KOPT-K1 (cell line): ENCODE data around the gene GRB10.
"Not testable (repeated sequence)": the region's sequence is repeated elsewhere in the genome, so short reads cannot be mapped to it uniquely, and the experiment has no call there.

ENCODE experiments used
- H3K27ac ChIP-seq: fragments of 200-600 bp; sonication (generic); 2 replicates; pipeline ENCODE4 v1.5.1; 2016; ENCODE audit warnings: antibody characterized with exemption, mild to moderate bottlenecking, low read depth, low read length; ENCODE audit not compliant: poor library complexity, severe bottlenecking
- H3K36me3 ChIP-seq: fragments of 200-600 bp; sonication (generic); 2 replicates; pipeline ENCODE4 v1.5.1; 2017; ENCODE audit warnings: antibody characterized with exemption, mild to moderate bottlenecking, low read length, moderate library complexity; ENCODE audit not compliant: insufficient read depth
- H3K9me3 ChIP-seq: fragments of 200-600 bp; sonication (generic); 2 replicates; pipeline ENCODE4 v1.5.1; 2017; ENCODE audit warnings: antibody characterized with exemption, low read length, mild to moderate bottlenecking; ENCODE audit not compliant: insufficient read depth, poor library complexity, severe bottlenecking

GRB10 gene

DNA sequence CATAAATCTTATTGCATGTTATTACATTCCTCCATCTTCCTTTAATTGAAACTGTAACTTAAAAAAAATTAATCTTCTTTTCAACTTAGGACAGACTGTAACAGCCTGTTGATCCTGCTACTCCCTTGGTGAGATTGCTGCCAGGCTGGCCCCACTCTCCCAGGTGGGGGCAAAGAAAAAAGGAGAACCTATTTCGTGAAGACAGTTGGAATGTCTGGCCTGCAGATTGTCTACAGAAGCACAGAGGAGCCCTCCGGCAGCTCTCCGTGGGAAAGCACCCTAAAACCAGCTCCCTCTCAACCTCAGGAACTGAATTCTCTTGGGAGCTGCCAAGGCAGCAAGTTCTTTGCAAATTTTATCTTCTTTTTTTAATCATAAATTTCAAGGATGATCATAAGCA is 32.8 kb downstream of the GRB10 start:
- no peak overlapping the region for H3K27ac ChIP-seq
- H3K9me3 ChIP-seq = no peaks in the 10 kb centered on the region
- no peaks in the 10 kb centered on the region for H3K36me3 ChIP-seq

DNA sequence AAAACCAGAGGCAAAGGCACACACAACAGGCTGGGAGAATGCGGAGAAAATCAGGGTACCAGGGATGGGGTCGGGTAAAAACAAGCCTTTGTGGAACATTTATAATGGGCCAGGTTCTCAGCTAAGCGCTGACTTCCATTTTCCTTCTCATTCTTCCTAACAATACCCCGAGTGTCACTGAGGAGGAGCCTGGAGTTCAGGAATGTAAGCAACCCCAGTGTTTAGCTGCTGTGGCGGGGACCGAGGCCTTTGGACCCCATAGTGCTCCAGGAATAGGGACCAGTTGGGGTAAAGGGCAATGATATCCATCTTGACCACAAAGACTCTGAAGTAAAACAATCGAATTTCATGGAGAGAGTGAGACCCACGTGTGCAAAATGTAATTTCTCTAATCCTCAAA is 34.2 kb downstream of the GRB10 start:
- no peaks in the 10 kb centered on the region for H3K9me3 ChIP-seq
- no peaks in the 10 kb centered on the region for H3K36me3 ChIP-seq
- no peak overlapping the region for H3K27ac ChIP-seq

DNA sequence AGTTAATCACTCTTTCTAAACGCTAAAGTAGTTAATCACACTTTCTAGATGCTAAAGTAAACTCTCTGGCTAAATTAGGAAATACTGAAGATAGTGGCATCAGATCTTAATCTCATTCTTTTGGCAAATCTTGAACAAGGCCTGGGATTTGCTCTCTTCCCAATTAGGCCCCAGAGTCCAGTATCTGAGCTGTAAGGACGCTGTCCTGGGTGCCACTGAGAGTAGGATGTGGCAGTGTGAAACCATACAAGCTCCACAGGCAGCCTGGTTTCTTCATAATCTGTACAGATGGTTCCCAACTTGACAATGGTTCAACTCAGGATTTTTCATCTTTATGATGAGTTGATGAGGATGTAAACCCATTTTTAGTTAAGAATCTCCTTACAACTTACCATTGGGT is 36.9 kb downstream of the GRB10 start:
- no peak overlapping the region for H3K27ac ChIP-seq
- H3K36me3 ChIP-seq = no peaks in the 10 kb centered on the region
- H3K9me3 ChIP-seq = no peaks in the 10 kb centered on the region

DNA sequence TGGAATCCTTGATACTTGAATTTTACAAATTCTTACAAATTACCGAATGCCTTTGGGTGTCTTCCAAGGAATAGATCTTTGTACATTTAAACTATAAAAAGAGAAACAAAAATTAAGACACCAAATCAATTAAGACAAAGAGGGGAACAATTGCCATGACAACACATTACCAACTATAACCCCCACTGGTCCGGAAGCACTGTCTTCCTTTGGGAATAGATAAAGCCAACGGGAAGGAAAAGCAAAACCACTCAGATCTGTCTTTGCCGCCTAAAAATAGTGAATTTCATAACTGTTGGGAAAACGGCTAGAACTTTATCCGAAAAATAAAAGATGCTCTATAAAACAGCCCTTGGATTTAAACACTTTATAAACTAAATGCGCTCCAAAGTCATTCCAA is 37.4 kb downstream of the GRB10 start:
- no peak overlapping the region for H3K27ac ChIP-seq
- H3K9me3 ChIP-seq = no peaks in the 10 kb centered on the region
- no peaks in the 10 kb centered on the region for H3K36me3 ChIP-seq

DNA sequence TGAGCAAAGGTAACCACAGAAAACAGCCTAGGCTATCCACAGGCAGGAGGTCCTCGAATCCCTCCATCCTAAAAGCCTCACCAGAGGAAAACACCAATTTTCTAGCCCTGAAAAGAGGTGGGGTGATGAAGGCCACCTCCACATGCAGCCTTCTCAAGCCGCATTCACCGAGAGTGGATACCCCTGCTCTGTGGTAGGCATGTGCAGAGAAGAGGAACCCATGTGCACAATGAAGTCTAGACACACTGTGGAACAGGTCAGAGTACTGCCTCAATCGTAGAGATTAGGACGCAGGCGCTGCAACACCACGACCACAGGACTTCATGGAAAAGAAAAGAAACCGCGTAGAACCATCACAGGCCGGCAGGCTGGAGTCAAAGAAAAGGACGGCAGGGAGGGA is 38.8 kb downstream of the GRB10 start:
- Histone ChIP-seq H3K27ac (no peak overlapping the region), H3K36me3 (no peaks in the 10 kb centered on the region), H3K9me3 (no peaks in the 10 kb centered on the region)

DNA sequence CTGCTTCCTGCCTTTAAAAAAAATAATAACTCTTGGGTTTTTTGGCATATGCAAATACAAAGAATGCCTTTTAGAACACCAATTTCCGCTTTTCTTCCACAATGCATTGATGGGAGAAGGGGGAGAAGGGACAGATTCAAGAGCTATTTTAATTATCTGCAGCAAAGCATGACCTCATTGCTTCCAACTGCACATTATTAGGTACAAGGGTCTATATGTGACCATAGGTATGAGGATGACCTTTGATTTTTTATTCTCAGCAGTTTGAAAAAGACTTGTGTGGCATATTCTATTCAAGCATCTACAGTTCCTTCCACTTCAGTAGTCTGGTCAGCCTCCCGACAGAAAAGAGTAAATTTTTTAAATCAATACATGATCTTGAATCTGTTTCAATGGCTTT is 39.7 kb downstream of the GRB10 start:
- peaks cover 5% of the 10 kb centered on the region for H3K9me3 ChIP-seq
- no peak overlapping the region for H3K27ac ChIP-seq
- no peaks in the 10 kb centered on the region for H3K36me3 ChIP-seq

DNA sequence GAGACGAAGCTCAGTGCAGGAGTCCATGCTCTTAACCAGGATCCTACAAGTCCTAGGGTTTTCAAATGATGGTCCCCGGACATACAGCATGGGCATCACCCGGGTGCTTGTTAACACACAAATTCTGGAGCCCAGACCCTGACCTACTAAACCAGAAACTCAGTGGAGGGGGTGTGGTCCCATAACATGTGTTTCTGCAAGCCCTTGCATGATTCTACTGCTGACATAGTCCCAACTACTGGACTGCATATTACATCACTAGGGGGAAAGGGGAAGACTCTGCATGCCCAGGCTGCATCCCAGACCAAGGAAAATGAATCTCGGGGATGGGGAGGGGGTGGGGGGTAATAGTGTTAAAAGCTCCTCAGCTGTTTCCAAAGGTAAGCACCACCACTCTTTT is 40.3 kb downstream of the GRB10 start:
- Histone ChIP-seq H3K9me3 (peaks cover 9% of the 10 kb centered on the region), H3K36me3 (no peaks in the 10 kb centered on the region), H3K27ac (no peak overlapping the region)

DNA sequence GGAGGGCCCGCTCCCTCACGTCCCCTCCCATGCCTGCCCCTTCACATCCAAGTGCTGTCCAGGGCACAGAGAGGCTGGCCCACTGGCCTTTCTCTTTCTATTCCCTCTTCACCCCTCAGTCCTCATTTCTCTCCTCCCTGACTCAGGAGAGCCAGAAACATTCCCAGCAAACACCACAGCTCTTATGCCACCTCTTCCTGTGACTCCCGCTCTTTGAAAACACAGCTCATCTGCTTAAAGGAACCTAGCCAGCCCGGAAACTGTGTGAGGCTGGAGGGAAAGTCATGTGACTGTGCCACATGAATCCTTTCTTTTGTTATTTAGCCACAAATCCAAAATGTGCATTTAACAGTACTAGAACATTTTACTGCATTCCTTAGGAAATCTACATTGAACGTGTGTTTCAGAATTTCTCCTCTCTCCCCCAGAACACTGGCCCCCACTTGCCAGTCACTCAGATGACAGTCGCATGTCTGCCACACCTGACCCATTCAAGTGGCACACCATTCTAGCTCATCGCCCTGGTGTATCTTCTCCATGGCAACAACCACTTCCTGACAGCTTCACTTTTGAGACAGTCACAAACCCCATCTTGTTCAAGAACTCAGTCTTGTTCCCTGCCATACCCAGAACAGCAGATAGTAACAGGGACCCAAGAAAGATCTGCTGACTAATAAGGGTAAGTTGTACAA is 42.8 kb downstream of the GRB10 start:
- H3K36me3 ChIP-seq = no peaks in the 10 kb centered on the region
- peak overlapping the region; percentile 69 for H3K27ac ChIP-seq
- peaks cover 9% of the 10 kb centered on the region for H3K9me3 ChIP-seq

DNA sequence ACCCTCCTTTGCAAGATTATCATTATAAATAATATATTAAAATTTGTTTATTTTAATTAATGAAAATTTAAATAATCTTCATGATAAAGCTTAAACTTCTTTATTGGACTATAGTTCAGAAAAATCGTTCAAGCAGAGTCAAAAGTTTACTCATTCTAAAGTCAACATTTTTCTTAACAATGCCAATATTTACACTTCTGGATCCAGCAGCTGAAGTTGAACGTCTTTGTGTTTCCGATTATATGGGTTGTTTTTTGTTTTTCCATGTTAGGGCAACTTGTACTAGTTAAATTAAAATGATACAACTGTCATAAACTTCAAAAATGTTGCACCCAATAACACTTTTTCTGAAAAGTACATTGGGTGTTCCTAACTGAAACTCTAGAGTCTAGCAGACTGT is 43.8 kb downstream of the GRB10 start:
- H3K27ac ChIP-seq = peak overlapping the region; percentile 69
- H3K36me3 ChIP-seq = no peaks in the 10 kb centered on the region
- H3K9me3 ChIP-seq = peaks cover 9% of the 10 kb centered on the region

DNA sequence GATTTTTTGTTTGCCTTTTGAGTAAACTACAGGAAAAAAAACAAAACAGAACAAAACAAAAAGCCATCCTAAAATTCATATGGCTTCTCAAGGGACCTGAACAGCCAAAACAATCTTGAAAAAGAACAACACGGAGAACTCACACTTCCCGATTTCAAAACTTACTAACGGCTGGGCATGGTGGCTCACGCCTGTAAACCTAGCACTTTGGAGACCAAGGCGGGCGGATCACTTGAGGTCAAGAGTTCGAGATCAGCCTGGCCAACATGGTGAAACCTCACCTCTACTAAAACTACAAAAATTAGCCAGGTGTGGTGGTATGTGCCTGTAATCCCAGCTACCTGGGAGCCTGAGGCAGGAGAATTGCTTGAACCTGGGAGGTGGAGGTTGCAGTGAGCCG is 46.9 kb downstream of the GRB10 start:
- H3K36me3 ChIP-seq, H3K9me3 ChIP-seq, H3K27ac ChIP-seq: not testable (repeated sequence)

DNA sequence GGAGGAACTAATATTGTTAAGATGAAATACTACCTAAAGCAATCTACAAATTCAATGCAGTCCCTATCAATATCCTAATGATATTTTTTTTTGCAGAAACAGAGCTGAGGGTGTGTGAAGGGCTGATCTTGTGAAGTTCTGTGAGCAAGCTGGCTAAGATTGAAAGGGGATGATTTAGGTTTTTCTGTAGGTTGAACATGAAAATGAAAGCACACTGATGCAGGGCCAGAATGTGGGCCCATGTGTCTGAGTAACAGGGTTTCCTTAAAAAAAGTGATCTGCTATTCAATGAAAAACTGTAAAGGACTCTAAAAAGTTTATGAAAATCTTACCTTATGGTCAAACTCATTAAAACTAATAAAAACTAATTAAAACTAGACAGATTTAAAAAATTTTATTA is 47.4 kb downstream of the GRB10 start:
- Histone ChIP-seq H3K9me3 (peaks cover 9% of the 10 kb centered on the region), H3K36me3 (no peaks in the 10 kb centered on the region), H3K27ac (no peak overlapping the region)

DNA sequence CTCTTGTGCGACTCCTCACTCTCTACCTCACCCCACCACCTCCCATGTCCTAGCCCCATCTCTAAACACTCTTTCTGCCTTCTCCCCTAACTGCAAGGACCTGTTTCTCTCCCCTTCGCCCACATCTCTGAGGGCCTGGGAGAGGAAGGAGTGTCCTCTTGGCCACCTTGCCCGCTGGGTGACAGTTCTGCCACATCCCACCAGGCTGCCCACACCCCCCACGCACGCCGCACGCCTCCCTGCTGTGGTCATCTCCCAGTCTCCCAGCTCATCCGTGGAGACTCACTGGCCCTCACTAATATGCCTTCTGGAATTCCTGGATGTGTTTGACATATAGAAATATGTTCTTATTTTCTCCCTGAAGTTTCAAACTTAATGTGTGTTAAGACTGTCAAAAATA is 48.5 kb downstream of the GRB10 start:
- Histone ChIP-seq H3K36me3 (no peaks in the 10 kb centered on the region), H3K27ac (no peak overlapping the region), H3K9me3 (peaks cover 9% of the 10 kb centered on the region)

DNA sequence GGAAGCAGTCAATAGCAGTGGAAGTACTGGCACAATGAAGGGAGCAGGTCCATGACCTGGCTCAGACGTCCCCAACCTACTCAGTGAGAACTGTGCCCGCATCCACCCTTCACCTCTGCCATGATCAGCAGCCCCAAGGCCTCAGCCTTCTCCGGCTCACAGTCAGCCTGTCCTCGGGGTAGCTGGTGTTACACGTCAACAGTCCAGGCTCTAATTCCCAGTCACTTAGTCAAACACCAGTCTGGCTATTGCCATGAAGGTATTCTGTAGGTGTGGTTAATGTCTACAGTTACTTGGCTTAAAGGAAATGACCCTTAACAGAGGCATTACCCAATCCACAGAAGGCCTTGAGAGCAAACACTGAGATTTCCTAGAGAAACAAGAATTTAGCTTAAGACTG is 49.1 kb downstream of the GRB10 start:
- Histone ChIP-seq H3K36me3 (no peaks in the 10 kb centered on the region), H3K9me3 (peaks cover 9% of the 10 kb centered on the region), H3K27ac (no peak overlapping the region)

DNA sequence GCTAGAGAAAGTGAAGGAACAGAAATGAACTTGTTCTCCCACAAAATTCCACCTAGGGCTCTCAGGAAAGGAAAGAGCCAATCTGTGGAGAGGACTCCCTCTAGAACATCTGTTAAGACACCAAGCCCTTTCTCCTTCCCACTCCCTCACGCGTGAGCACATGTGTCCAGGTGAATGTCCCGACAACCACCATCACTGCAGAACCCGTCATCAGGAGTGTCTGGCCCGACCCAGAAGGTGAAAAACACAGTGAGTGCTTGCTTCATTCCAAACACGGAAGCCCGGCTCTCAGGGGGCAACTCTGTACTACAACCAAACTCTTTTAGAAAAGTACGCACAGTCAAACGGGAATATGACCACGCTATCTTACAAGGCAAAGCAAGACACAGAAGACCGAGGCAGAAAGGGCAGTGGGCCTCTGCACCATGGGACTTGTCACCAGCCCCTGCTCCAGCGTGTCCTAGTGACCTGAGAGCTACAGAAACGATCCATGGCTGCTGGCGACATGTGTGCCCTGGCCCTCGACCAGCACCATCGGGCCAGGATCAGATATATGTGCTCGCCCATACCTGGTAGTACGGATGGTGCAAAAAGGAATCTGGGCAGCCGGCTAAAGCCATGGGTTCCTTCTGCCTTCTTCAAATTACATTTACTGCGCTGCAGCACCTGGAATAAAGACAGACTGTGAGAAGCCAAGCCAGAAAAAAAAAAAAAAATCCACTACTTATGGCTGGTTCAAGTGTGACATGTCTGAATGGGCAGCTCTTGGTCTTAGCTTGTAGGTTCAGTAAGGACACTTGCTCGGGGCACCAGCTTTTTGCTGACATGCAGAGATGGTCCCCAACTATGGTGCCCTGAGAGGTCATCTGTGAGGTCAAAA is 50.8 kb downstream of the GRB10 start:
- H3K36me3 ChIP-seq = no peaks in the 10 kb centered on the region
- H3K9me3 ChIP-seq = no peaks in the 10 kb centered on the region
- no peak overlapping the region for H3K27ac ChIP-seq

DNA sequence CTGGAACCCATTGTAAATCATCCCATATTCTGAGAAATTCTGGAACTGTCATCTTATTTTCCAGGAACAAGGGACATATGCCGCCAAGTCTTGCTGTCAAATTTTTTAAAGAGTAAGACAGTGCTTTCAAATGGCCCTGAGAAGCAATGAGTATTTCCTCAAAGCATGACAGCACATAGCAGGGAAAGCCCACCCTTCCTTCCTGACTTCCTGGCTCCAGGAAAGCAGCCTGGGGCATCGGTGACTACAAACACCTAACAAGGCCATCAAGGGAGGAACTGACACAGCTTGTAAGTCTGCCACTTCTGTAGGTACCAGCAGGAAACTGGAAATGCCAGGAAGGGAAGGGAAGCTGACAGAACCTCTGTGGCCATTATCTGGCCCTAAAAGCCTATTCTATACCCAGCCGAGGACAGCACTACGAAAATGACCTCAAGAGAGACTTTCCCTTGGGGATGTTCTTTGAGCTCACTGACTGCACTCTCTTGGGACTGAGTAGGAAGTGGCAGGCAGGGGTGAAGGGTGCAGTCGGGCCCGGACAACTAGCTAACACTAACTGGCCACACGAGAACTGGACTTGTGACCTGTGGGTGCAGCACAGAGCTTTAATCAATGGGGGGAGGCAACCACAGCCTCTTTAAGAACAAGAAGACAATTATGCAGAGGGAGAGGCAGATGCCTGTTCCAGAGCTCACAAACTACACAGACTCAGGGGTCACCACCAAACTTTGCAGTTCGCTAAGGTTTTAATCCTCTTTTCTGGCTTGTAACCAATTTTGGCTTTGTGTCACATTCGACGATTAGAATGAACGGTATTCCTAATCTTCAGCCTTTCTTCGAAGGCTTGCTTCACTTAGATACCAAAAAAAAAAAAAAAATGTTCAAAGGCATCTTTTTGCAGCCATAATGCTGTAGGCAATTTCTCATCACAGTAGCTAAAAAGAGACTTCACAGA is 52.0 kb downstream of the GRB10 start:
- no peak overlapping the region for H3K27ac ChIP-seq
- H3K36me3 ChIP-seq = no peaks in the 10 kb centered on the region

More for the DNA sequence above, 52.0 kb downstream of the GRB10 start:
- no peaks in the 10 kb centered on the region for H3K9me3 ChIP-seq
